Measurements from ENCODE around the gene ZNF385C. TPM values are rescaled to one million over a fixed set of nuclear protein-coding genes. Genes with fewer than 3 reads are reported as not detected.

Gene ZNF385C
- total RNA-seq, 1 experiment from 2014 or later, result 1.7 TPM

DNA sequence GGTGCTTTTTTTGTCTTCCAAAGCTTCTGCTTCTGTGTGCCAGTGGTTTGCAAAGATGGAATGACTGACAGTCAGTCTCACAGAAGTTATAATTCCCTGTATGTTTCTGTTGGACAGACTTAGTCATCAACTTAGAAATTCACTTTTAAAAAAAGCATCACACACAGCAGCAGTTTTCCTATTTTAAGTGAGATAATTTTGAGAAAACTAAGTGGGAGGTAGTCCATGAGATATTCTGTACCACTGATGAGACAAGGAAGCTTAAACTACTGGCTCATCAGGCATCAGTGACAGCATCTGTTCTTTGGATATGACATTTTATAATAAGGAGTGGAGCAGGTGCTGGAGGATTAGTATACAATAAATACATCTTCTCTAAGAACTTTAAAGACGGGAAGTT is 111.6 kb downstream of the ZNF385C start:
- Histone ChIP-seq H3K4me3 (no peak overlapping the region), H3K27ac (no peak overlapping the region), H4K20me1 (ENCODE audit: insufficient read depth) (peaks cover 60% of the 10 kb centered on the region), H3K36me3 (ENCODE audit: low read depth) (peaks cover 56% of the 10 kb centered on the region), H3F3A (ENCODE audit: insufficient read depth, low read depth) (peaks cover 39% of the 10 kb centered on the region), H3K9me2 (ENCODE audit: insufficient read depth) (no peaks in the 10 kb centered on the region), H3K4me2 (no peak overlapping the region), H3K27me3 (ENCODE audit: insufficient read depth, low read depth) (no peaks in the 10 kb centered on the region), H3K79me2 (ENCODE audit: low read depth) (no peaks in the 10 kb centered on the region), H3K4me1 (replicated peaks; ENCODE audit: insufficient read depth) (peaks cover 32% of the 10 kb centered on the region), H2AFZ (no peak overlapping the region), H3K9me3 (ENCODE audit: insufficient read depth, low read depth) (no peaks in the 10 kb centered on the region)
- CTCF ChIA-PET, result no interaction called here
- intact Hi-C loops (cut with micrococcal nuclease; ENCODE audit: unreplicated experiment), result no loop called here
- no peak for TF ChIP-seq EZH2 (IDR thresholded peaks at IDR 0.05; ENCODE audit: low read depth)
- TF ChIP-seq, protein P1, sequence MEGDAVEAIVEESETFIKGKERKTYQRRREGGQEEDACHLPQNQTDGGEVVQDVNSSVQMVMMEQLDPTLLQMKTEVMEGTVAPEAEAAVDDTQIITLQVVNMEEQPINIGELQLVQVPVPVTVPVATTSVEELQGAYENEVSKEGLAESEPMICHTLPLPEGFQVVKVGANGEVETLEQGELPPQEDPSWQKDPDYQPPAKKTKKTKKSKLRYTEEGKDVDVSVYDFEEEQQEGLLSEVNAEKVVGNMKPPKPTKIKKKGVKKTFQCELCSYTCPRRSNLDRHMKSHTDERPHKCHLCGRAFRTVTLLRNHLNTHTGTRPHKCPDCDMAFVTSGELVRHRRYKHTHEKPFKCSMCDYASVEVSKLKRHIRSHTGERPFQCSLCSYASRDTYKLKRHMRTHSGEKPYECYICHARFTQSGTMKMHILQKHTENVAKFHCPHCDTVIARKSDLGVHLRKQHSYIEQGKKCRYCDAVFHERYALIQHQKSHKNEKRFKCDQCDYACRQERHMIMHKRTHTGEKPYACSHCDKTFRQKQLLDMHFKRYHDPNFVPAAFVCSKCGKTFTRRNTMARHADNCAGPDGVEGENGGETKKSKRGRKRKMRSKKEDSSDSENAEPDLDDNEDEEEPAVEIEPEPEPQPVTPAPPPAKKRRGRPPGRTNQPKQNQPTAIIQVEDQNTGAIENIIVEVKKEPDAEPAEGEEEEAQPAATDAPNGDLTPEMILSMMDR (conservative IDR thresholded peaks at IDR 0.05), result no peak
- POLR2A ChIA-PET (ENCODE audit: unreplicated experiment), result no interaction called here
- BruUV-seq (replicated peaks), result no TSS peak
- DNase-seq, result no peak

DNA sequence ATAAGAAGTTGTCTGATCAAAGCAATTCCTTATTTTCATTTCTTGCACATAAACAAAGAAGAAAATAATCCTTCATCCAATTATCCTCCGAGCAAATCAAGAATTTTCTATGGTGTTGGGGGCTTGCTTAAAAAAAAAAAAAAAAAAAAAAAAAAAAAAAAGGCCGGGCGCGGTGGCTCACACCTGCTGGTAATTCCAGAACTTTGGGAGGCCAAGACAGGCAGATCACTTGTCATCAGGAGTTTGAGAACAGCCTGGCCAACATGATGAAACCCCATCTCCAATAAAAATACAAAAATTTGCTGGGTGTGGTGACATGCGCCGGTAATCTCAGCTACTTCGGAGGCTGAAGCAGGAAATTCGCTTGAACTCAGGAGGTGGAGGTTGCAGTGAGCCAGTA is 112.4 kb downstream of the ZNF385C start:
- POLR2A ChIA-PET (ENCODE audit: unreplicated experiment), result no interaction called here
- no peak for DNase-seq
- Histone ChIP-seq H3K9me3 (ENCODE audit: insufficient read depth, low read depth) (no peaks in the 10 kb centered on the region), H3K79me2 (ENCODE audit: low read depth) (no peaks in the 10 kb centered on the region), H3K27ac (no peak overlapping the region), H2AFZ (no peak overlapping the region), H4K20me1 (ENCODE audit: insufficient read depth) (peaks cover 57% of the 10 kb centered on the region), H3K4me1 (replicated peaks; ENCODE audit: insufficient read depth) (peaks cover 25% of the 10 kb centered on the region), H3K9me2 (ENCODE audit: insufficient read depth) (no peaks in the 10 kb centered on the region), H3K4me3 (no peak overlapping the region), H3F3A (ENCODE audit: insufficient read depth, low read depth) (peaks cover 32% of the 10 kb centered on the region), H3K4me2 (no peak overlapping the region), H3K36me3 (ENCODE audit: low read depth) (peaks cover 61% of the 10 kb centered on the region), H3K27me3 (ENCODE audit: insufficient read depth, low read depth) (no peaks in the 10 kb centered on the region)
- BruUV-seq (replicated peaks), result no TSS peak
- TF ChIP-seq, protein P1 (conservative IDR thresholded peaks at IDR 0.05), result no peak
- TF ChIP-seq EZH2 (IDR thresholded peaks at IDR 0.05; ENCODE audit: low read depth), result no peak
- CTCF ChIA-PET, result no interaction called here
- intact Hi-C loops (cut with micrococcal nuclease; ENCODE audit: unreplicated experiment), result no loop called here

DNA sequence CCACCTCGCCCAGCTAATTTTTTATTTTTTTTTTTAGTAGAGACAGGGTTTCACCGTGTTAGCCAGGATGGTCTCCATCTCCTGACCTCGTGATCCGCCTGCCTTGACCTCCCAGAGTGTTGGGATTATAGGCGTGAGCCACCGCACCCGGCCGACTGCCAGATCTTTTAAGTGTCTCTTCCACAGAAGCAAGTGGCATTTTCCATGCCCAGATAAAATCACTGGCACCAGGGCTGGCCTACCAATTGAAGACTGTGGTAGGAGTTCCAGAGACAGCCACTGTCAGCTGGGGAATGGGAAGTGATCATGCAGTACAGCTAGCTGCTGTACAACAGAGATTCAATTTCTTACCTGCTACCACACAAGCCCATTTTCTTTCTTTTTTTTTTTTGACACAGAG is 113.8 kb downstream of the ZNF385C start:
- Histone ChIP-seq H3K9me3 (ENCODE audit: insufficient read depth, low read depth) (no peaks in the 10 kb centered on the region), H3K9me2 (ENCODE audit: insufficient read depth) (no peaks in the 10 kb centered on the region), H4K20me1 (ENCODE audit: insufficient read depth) (peaks cover 42% of the 10 kb centered on the region), H3K4me1 (replicated peaks; ENCODE audit: insufficient read depth) (peaks cover 10% of the 10 kb centered on the region), H3F3A (ENCODE audit: insufficient read depth, low read depth) (peaks cover 17% of the 10 kb centered on the region), H3K27me3 (ENCODE audit: insufficient read depth, low read depth) (no peaks in the 10 kb centered on the region), H3K4me2 (no peak overlapping the region), H3K27ac (no peak overlapping the region), H3K4me3 (no peak overlapping the region), H2AFZ (no peak overlapping the region), H3K79me2 (ENCODE audit: low read depth) (no peaks in the 10 kb centered on the region), H3K36me3 (ENCODE audit: low read depth) (peaks cover 67% of the 10 kb centered on the region)
- POLR2A ChIA-PET (ENCODE audit: unreplicated experiment), result interaction anchor here (0.7 kb wide), 1 partner anchor 11 kb away, joined by 3 read pairs; no protein-coding TSS in a partner anchor
- CTCF ChIA-PET, result interaction anchor here (0.7 kb wide), 1 partner anchor 696 kb away, joined by 3 read pairs; no protein-coding TSS in a partner anchor
- BruUV-seq (replicated peaks), result no TSS peak
- DNase-seq, result no peak
- intact Hi-C loops (cut with micrococcal nuclease; ENCODE audit: unreplicated experiment), result no loop called here
- TF ChIP-seq, protein P1 (conservative IDR thresholded peaks at IDR 0.05), result no peak
- no peak for TF ChIP-seq EZH2 (IDR thresholded peaks at IDR 0.05; ENCODE audit: low read depth)

All from PC-9 (cell line).